ENCODE data around the gene HTT. TPM values are rescaled to one million over a fixed set of nuclear protein-coding genes. Genes with fewer than 3 reads are reported as not detected.

The HTT gene
- total RNA-seq, 1 experiment from 2014 or later: 18.4 TPM

- CTCF ChIA-PET: no interaction called here
- H3K4me2 ChIP-seq (ENCODE audit: low read length): peak overlapping the region; percentile 54
- no peaks in the 10 kb centered on the region for H4K20me1 ChIP-seq (ENCODE audit: low read length)
- H3K4me3 ChIP-seq (ENCODE audit: low read length): no peak overlapping the region
- no peaks in the 10 kb centered on the region for H3K9me3 ChIP-seq (ENCODE audit: low read length)
- H3K4me1 ChIP-seq (ENCODE audit: insufficient read depth, low read length): peaks cover 26% of the 10 kb centered on the region
- peak; percentile 83 for ATAC-seq
- H2AFZ ChIP-seq (ENCODE audit: low read length): peak overlapping the region; percentile 42
- no peaks in the 10 kb centered on the region for H3F3A ChIP-seq (ENCODE audit: low read length, unreplicated experiment)
- no TSS peak for BruUV-seq (replicated peaks)
- no peak overlapping the region for H3K9ac ChIP-seq (ENCODE audit: low read length)
- H3K79me2 ChIP-seq (ENCODE audit: low read length): no peaks in the 10 kb centered on the region
- no peaks in the 10 kb centered on the region for H3K36me3 ChIP-seq (ENCODE audit: low read depth, low read length)
- TF ChIP-seq CTCF (conservative IDR thresholded peaks at IDR 0.05; ENCODE audit: low read depth, low read length) (no peak), EZH2phosphoT487 (IDR thresholded peaks at IDR 0.05; ENCODE audit: borderline replicate concordance, low read length) (no peak), EZH2 (IDR thresholded peaks at IDR 0.05; ENCODE audit: low read length, unreplicated experiment) (no peak)
- peak; percentile 72 for DNase-seq
- intact Hi-C loops (cut with micrococcal nuclease): no loop called here
- no peaks in the 10 kb centered on the region for H3K27me3 ChIP-seq (ENCODE audit: low read length)
- H3K27ac ChIP-seq (ENCODE audit: low read length): peak overlapping the region; percentile 60
- no peaks in the 10 kb centered on the region for H3K9me2 ChIP-seq (replicated peaks; ENCODE audit: low read length)
- POLR2A ChIA-PET (ENCODE audit: unreplicated experiment): no interaction called here
Observed at GRCh38 chr4:3257556-3258482, 183.3 kb downstream of the HTT start.

GRCh38 chr4:3261411-3262207 lies 187.1 kb downstream of the HTT start:
- Histone ChIP-seq H3K4me2 (ENCODE audit: low read length) (no peak overlapping the region), H3K27me3 (ENCODE audit: low read length) (no peaks in the 10 kb centered on the region), H3K4me3 (ENCODE audit: low read length) (no peak overlapping the region), H3K9me2 (replicated peaks; ENCODE audit: low read length) (no peaks in the 10 kb centered on the region), H3K9ac (ENCODE audit: low read length) (no peak overlapping the region), H3K79me2 (ENCODE audit: low read length) (no peaks in the 10 kb centered on the region), H3K27ac (ENCODE audit: low read length) (no peak overlapping the region), H3F3A (ENCODE audit: low read length, unreplicated experiment) (no peaks in the 10 kb centered on the region), H4K20me1 (ENCODE audit: low read length) (no peaks in the 10 kb centered on the region), H3K36me3 (ENCODE audit: low read depth, low read length) (no peaks in the 10 kb centered on the region), H3K4me1 (ENCODE audit: insufficient read depth, low read length) (peaks cover 19% of the 10 kb centered on the region), H2AFZ (ENCODE audit: low read length) (no peak overlapping the region), H3K9me3 (ENCODE audit: low read length) (no peaks in the 10 kb centered on the region)
- CTCF ChIA-PET: no interaction called here
- POLR2A ChIA-PET (ENCODE audit: unreplicated experiment): no interaction called here
- no peak for DNase-seq
- intact Hi-C loops (cut with micrococcal nuclease): no loop called here
- no peak for TF ChIP-seq EZH2 (IDR thresholded peaks at IDR 0.05; ENCODE audit: low read length, unreplicated experiment)
- no peak for TF ChIP-seq EZH2phosphoT487 (IDR thresholded peaks at IDR 0.05; ENCODE audit: borderline replicate concordance, low read length)
- no peak for TF ChIP-seq CTCF (conservative IDR thresholded peaks at IDR 0.05; ENCODE audit: low read depth, low read length)
- no peak for ATAC-seq
- BruUV-seq (replicated peaks): no TSS peak
